PC-9 (cell line): ENCODE measurements around the gene GALNT2. TPM values are rescaled to one million over a fixed set of nuclear protein-coding genes. Genes with fewer than 3 reads are reported as not detected.

Experiments
- BruUV-seq: library from RNA; stranded (reverse); fragments of 400-500 nt; replicated peaks from 2 replicates; lab custom pipeline; 2021; lab: Mats Ljungman, UMichigan
- CTCF ChIA-PET: fragments of 300-600 bp; sonication (Branson Sonifier 250); formaldehyde crosslinking; loops from one replicate; lab custom pipeline; 2022; ENCODE audit warnings: antibody characterized with exemption; lab: Charles Lee
- POLR2A ChIA-PET: fragments of 300-600 bp; sonication (Branson Sonifier 250); formaldehyde crosslinking; loops from one replicate; lab custom pipeline; 2022; ENCODE audit warnings: antibody characterized with exemption; ENCODE audit not compliant: unreplicated experiment; lab: Charles Lee
- DNase-seq, 2 experiments: peaks; one replicate each; pipeline versions ENCODE4 v3.0.0 to v3.0.0-alpha.2; 2015 to 2022; ENCODE audit warnings: mixed read lengths in 1 of 2
- H2AFZ ChIP-seq: fragments of 200-600 bp; sonication (generic); 2 replicates; pipeline ENCODE4 v1.8.1; 2017; ENCODE audit warnings: antibody characterized with exemption
- H3F3A ChIP-seq: fragments of 200-600 bp; sonication (generic); 2 replicates; pipeline ENCODE4 v1.8.1; 2017; ENCODE audit warnings: antibody characterized with exemption, mild to moderate bottlenecking, low read depth; ENCODE audit not compliant: insufficient read depth
- H3K27ac ChIP-seq: fragments of 200-600 bp; sonication (generic); 2 replicates; pipeline ENCODE4 v1.6.1; 2016; ENCODE audit warnings: mixed run types
- H3K27me3 ChIP-seq: fragments of 200-600 bp; sonication (generic); 2 replicates; pipeline ENCODE4 v1.6.1; 2016; ENCODE audit warnings: low read depth, mixed run types; ENCODE audit not compliant: insufficient read depth
- H3K36me3 ChIP-seq: fragments of 200-600 bp; sonication (generic); 2 replicates; pipeline ENCODE4 v1.6.1; 2016; ENCODE audit warnings: low read depth, mixed run types
- H3K4me1 ChIP-seq: fragments of 200-600 bp; sonication (generic); replicated peaks from 2 replicates; pipeline ENCODE4 v1.6.1; 2016; ENCODE audit warnings: mixed run types; ENCODE audit not compliant: insufficient read depth
- H3K4me2 ChIP-seq: fragments of 200-600 bp; sonication (generic); 2 replicates; pipeline ENCODE4 v1.6.1; 2017; ENCODE audit warnings: mixed run types
- H3K4me3 ChIP-seq: fragments of 200-600 bp; sonication (generic); 2 replicates; pipeline ENCODE4 v1.6.1; 2016; ENCODE audit warnings: mixed run types
- H3K79me2 ChIP-seq: fragments of 200-600 bp; sonication (generic); 2 replicates; pipeline ENCODE4 v1.6.1; 2017; ENCODE audit warnings: low read depth, mixed run types
- H3K9me2 ChIP-seq: fragments of 200-600 bp; sonication (generic); 2 replicates; pipeline ENCODE4 v1.8.1; 2017; ENCODE audit warnings: mild to moderate bottlenecking; ENCODE audit not compliant: insufficient read depth
- H3K9me3 ChIP-seq: fragments of 200-600 bp; sonication (generic); 2 replicates; pipeline ENCODE4 v1.8.1; 2016; ENCODE audit warnings: low read depth; ENCODE audit not compliant: insufficient read depth
- H4K20me1 ChIP-seq: fragments of 200-600 bp; sonication (generic); 2 replicates; pipeline ENCODE4 v1.8.1; 2017; ENCODE audit not compliant: insufficient read depth
- EZH2 ChIP-seq: fragments of 200-600 bp; sonication (generic); IDR thresholded peaks from 2 replicates; pipeline ENCODE4 v1.8.0; 2017; ENCODE audit warnings: antibody characterized with exemption, low read depth
- intact Hi-C: fragments of 100-400 bp; cut with micrococcal nuclease; formaldehyde crosslinking; loops from one replicate; pipeline ENCODE4 v1.10.0; 2022; ENCODE audit not compliant: unreplicated experiment
- total RNA-seq: library from RNA; stranded (reverse); gene quantifications from 2 replicates; pipeline ENCODE4 v1.2.3, GENCODE V29; 2021
- TF ChIP-seq, protein P1 (sequence below): fragments of 200-600 bp; sonication (generic); conservative IDR thresholded peaks from 2 replicates; pipeline ENCODE4 v1.6.1; 2017; ENCODE audit warnings: mixed run types, antibody characterized with exemption, mild to moderate bottlenecking, moderate library complexity

GALNT2 gene
- total RNA-seq, 1 experiment from 2014 or later: 121 TPM

DNA sequence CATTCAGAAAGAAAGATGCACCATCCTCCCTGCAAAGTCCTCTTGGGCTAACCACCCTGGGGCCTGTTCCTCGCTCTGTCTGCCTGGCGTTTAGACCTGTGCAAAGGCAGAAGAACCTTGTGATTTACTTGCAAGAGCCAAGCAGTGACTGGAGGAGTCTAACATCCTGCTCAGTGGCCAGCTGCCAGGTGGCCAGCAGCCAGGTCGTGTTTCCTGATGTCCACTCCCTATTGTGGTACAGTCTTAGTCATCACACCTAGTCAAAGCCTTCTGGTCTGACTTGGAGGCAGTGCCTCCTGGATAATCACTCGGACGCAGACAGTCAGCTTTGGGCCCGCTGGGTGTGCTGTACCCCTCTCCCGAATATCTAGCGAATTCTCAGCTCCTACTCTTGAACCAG, 241.0 kb downstream of the GALNT2 start:
- ChIA-PET CTCF (no interaction called here), POLR2A (no interaction called here)
- H4K20me1 ChIP-seq: no peaks in the 10 kb centered on the region
- peaks cover 20% of the 10 kb centered on the region for H3K4me1 ChIP-seq
- peaks cover 11% of the 10 kb centered on the region; the same call in 1 of the 2 replicates for H3F3A ChIP-seq
- H3K9me3 ChIP-seq: no peaks in the 10 kb centered on the region
- DNase-seq: peak; percentile 93 to 95
- no peak overlapping the region for H2AFZ ChIP-seq
- intact Hi-C loops: no loop called here
- 0 out of 2 replicates have a peak, but pooled peaks cover 3% of the 10 kb centered on the region for H3K27me3 ChIP-seq
- TF ChIP-seq, protein P1, sequence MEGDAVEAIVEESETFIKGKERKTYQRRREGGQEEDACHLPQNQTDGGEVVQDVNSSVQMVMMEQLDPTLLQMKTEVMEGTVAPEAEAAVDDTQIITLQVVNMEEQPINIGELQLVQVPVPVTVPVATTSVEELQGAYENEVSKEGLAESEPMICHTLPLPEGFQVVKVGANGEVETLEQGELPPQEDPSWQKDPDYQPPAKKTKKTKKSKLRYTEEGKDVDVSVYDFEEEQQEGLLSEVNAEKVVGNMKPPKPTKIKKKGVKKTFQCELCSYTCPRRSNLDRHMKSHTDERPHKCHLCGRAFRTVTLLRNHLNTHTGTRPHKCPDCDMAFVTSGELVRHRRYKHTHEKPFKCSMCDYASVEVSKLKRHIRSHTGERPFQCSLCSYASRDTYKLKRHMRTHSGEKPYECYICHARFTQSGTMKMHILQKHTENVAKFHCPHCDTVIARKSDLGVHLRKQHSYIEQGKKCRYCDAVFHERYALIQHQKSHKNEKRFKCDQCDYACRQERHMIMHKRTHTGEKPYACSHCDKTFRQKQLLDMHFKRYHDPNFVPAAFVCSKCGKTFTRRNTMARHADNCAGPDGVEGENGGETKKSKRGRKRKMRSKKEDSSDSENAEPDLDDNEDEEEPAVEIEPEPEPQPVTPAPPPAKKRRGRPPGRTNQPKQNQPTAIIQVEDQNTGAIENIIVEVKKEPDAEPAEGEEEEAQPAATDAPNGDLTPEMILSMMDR: no peak
- TF ChIP-seq EZH2: no peak
- no peaks in the 10 kb centered on the region for H3K79me2 ChIP-seq
- no TSS peak for BruUV-seq
- no peaks in the 10 kb centered on the region for H3K36me3 ChIP-seq
- H3K27ac ChIP-seq: no peak overlapping the region
- H3K4me2 ChIP-seq: peak overlapping the region; percentile 45
- no peaks in the 10 kb centered on the region for H3K9me2 ChIP-seq
- no peak overlapping the region for H3K4me3 ChIP-seq

DNA sequence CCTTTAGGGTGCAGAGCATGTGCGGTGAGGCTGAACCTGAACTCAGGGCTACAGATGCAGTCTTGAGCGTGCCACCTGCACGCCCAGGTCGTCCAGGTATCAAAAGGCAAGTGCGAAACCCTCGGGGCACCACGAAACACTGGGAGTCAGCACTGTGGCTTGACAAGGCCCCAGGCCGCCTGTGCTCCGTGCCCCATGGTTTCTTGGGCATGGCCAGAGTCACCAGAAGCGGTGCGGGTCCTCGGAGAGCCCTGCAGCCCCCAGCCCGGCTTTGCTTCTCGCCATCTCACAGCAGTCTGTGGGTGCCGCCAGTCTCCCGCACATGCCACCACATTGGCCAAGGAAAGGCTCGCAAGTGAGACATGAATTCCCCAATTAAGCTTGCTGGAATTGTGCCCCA, 241.8 kb downstream of the GALNT2 start:
- Histone ChIP-seq H3K9me2 (no peaks in the 10 kb centered on the region), H3K27ac (no peak overlapping the region), H3K36me3 (no peaks in the 10 kb centered on the region), H3F3A (peaks cover 11% of the 10 kb centered on the region; the same call in 1 of the 2 replicates), H3K27me3 (peaks cover 8% of the 10 kb centered on the region; the same call in 1 of the 2 replicates), H3K9me3 (no peaks in the 10 kb centered on the region), H2AFZ (no peak overlapping the region), H3K4me1 (peaks cover 20% of the 10 kb centered on the region), H3K4me2 (no peak overlapping the region), H3K4me3 (no peak overlapping the region), H3K79me2 (no peaks in the 10 kb centered on the region), H4K20me1 (no peaks in the 10 kb centered on the region)
- POLR2A ChIA-PET: no interaction called here
- no peak for TF ChIP-seq EZH2
- TF ChIP-seq, protein P1: no peak
- BruUV-seq: no TSS peak
- intact Hi-C loops: no loop called here
- CTCF ChIA-PET: no interaction called here
- DNase-seq: no peak

DNA sequence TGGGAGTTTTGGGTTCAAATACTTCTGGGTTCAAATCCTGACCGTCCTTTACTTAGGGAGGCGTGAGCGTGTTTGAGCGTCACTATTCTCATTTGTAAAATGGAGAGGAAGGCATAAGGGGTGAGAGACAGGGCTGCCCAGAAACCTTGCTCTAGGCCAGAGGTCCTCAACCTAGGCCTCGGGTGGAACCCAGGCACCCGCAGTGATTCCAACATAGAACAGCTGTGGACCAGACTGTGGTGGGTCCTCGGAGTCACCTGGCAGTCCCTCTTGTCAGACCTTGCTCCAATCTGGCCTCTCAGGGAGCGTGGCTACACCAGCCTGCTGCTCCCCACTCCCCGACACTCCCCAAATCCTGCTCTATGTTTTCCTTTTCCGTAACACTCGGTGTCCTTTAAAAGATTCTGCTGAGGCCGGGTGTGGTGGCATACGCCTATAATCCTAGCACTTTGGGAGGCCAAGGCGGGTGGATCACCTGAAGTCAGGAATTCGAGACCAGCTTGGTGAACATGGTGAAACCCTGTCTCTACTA, 242.7 kb downstream of the GALNT2 start:
- no peaks in the 10 kb centered on the region for H3K9me2 ChIP-seq
- H3K27ac ChIP-seq: no peak overlapping the region
- no peaks in the 10 kb centered on the region for H4K20me1 ChIP-seq
- intact Hi-C loops: loop anchor here (1.0 to 10.0 kb wide), 5 partner anchors 527 to 1051 kb away; partner anchors contain the start of gene NUP133
- DNase-seq: no peak
- H3K79me2 ChIP-seq: no peaks in the 10 kb centered on the region
- TF ChIP-seq EZH2: no peak
- TF ChIP-seq, protein P1: no peak
- peaks cover 20% of the 10 kb centered on the region for H3K4me1 ChIP-seq
- H3K4me2 ChIP-seq: no peak overlapping the region
- no peaks in the 10 kb centered on the region for H3K36me3 ChIP-seq
- peaks cover 11% of the 10 kb centered on the region; the same call in 1 of the 2 replicates for H3K27me3 ChIP-seq
- H2AFZ ChIP-seq: no peak overlapping the region
- H3K4me3 ChIP-seq: no peak overlapping the region
- H3F3A ChIP-seq: peaks cover 11% of the 10 kb centered on the region; the same call in 1 of the 2 replicates
- ChIA-PET POLR2A (no interaction called here), CTCF (no interaction called here)
- H3K9me3 ChIP-seq: no peaks in the 10 kb centered on the region
- no TSS peak for BruUV-seq
